ENCODE results near the gene PREX1. TPM values are rescaled to one million over a fixed set of nuclear protein-coding genes. Genes with fewer than 3 reads are reported as not detected.

Gene PREX1
- total RNA-seq, 1 donor from 2014 or later, result 2.9 TPM

- peaks cover 4% of the 10 kb centered on the region for H3K4me1 Mint-ChIP-seq (ENCODE audit: low read depth)
- H3K9me3 Mint-ChIP-seq (ENCODE audit: low read depth), result no peaks in the 10 kb centered on the region
- DNase-seq (ENCODE audit: low spot score, unreplicated experiment), result no peak
- H3K27me3 Mint-ChIP-seq, result peaks cover 20% of the 10 kb centered on the region
- no peak overlapping the region for H3K4me3 Mint-ChIP-seq (ENCODE audit: low read depth)
- no peaks in the 10 kb centered on the region for H3K36me3 Mint-ChIP-seq (ENCODE audit: insufficient read depth)
- TF ChIP-seq CTCF (IDR thresholded peaks at IDR 0.05; ENCODE audit: unreplicated experiment), result no peak
- no peak overlapping the region for H3K27ac Mint-ChIP-seq
Measured at GRCh38 chr20:48858075-48858790, 30.4 kb upstream of the PREX1 start.

- H3K36me3 Mint-ChIP-seq (ENCODE audit: insufficient read depth), result no peaks in the 10 kb centered on the region
- H3K27me3 Mint-ChIP-seq, result peaks cover 21% of the 10 kb centered on the region
- no peak for DNase-seq (ENCODE audit: low spot score, unreplicated experiment)
- H3K9me3 Mint-ChIP-seq (ENCODE audit: low read depth), result no peaks in the 10 kb centered on the region
- H3K4me1 Mint-ChIP-seq (ENCODE audit: low read depth), result peaks cover 4% of the 10 kb centered on the region
- no peak for TF ChIP-seq CTCF (IDR thresholded peaks at IDR 0.05; ENCODE audit: unreplicated experiment)
- no peak overlapping the region for H3K27ac Mint-ChIP-seq
- no peak overlapping the region for H3K4me3 Mint-ChIP-seq (ENCODE audit: low read depth)
Measured at GRCh38 chr20:48856130-48856529, 28.3 kb upstream of the PREX1 start.

GRCh38 chr20:48855046-48855445 is 27.2 kb upstream of the PREX1 start:
- no peak for TF ChIP-seq CTCF (IDR thresholded peaks at IDR 0.05; ENCODE audit: unreplicated experiment)
- no peaks in the 10 kb centered on the region for H3K36me3 Mint-ChIP-seq (ENCODE audit: insufficient read depth)
- H3K27ac Mint-ChIP-seq, result no peak overlapping the region
- H3K4me1 Mint-ChIP-seq (ENCODE audit: low read depth), result peaks cover 4% of the 10 kb centered on the region
- DNase-seq (ENCODE audit: low spot score, unreplicated experiment), result no peak
- peaks cover 18% of the 10 kb centered on the region for H3K27me3 Mint-ChIP-seq
- H3K4me3 Mint-ChIP-seq (ENCODE audit: low read depth), result no peak overlapping the region
- no peaks in the 10 kb centered on the region for H3K9me3 Mint-ChIP-seq (ENCODE audit: low read depth)

GRCh38 chr20:48852609-48853008 is 24.8 kb upstream of the PREX1 start:
- H3K27ac Mint-ChIP-seq, result no peak overlapping the region
- DNase-seq (ENCODE audit: low spot score, unreplicated experiment), result no peak
- H3K27me3 Mint-ChIP-seq, result peaks cover 16% of the 10 kb centered on the region
- no peak for TF ChIP-seq CTCF (IDR thresholded peaks at IDR 0.05; ENCODE audit: unreplicated experiment)
- H3K4me1 Mint-ChIP-seq (ENCODE audit: low read depth), result peaks cover 4% of the 10 kb centered on the region
- no peak overlapping the region for H3K4me3 Mint-ChIP-seq (ENCODE audit: low read depth)
- no peaks in the 10 kb centered on the region for H3K36me3 Mint-ChIP-seq (ENCODE audit: insufficient read depth)
- H3K9me3 Mint-ChIP-seq (ENCODE audit: low read depth), result no peaks in the 10 kb centered on the region

GRCh38 chr20:48851579-48851978 is 23.8 kb upstream of the PREX1 start:
- TF ChIP-seq CTCF (IDR thresholded peaks at IDR 0.05; ENCODE audit: unreplicated experiment), result no peak
- H3K4me3 Mint-ChIP-seq (ENCODE audit: low read depth), result no peak overlapping the region
- no peaks in the 10 kb centered on the region for H3K9me3 Mint-ChIP-seq (ENCODE audit: low read depth)
- peaks cover 20% of the 10 kb centered on the region for H3K27me3 Mint-ChIP-seq
- H3K4me1 Mint-ChIP-seq (ENCODE audit: low read depth), result peaks cover 4% of the 10 kb centered on the region
- no peak overlapping the region for H3K27ac Mint-ChIP-seq
- DNase-seq (ENCODE audit: low spot score, unreplicated experiment), result no peak
- H3K36me3 Mint-ChIP-seq (ENCODE audit: insufficient read depth), result no peaks in the 10 kb centered on the region

Measured in progenitor cell of endocrine pancreas (in vitro differentiated cells).